IPS-18a (cell line): Measurements from ENCODE around the gene ZBP1.

Source experiments
- H3K27ac ChIP-seq: one replicate; pipeline ENCODE4 v1.5.1; 2013; ENCODE audit warnings: low read length
- H3K27me3 ChIP-seq: one replicate; pipeline ENCODE4 v1.6.1; 2013; ENCODE audit warnings: mild to moderate bottlenecking, low read length; ENCODE audit not compliant: control insufficient read depth, insufficient read depth
- H3K36me3 ChIP-seq: one replicate; pipeline ENCODE4 v1.6.1; 2013; ENCODE audit warnings: low read depth, low read length; ENCODE audit not compliant: control insufficient read depth
- H3K4me1 ChIP-seq: one replicate; pipeline ENCODE4 v1.6.1; 2013; ENCODE audit warnings: low read depth, low read length; ENCODE audit not compliant: control insufficient read depth
- H3K4me3 ChIP-seq: one replicate; pipeline ENCODE4 v1.5.1; 2013; ENCODE audit warnings: low read length
- H3K9ac ChIP-seq: one replicate; pipeline ENCODE4 v1.6.1; 2013; ENCODE audit warnings: mild to moderate bottlenecking, low read length, moderate library complexity
- H3K9me3 ChIP-seq: one replicate; pipeline ENCODE4 v1.6.1; 2013; ENCODE audit warnings: low read depth, low read length; ENCODE audit not compliant: control insufficient read depth

ZBP1 gene

DNA sequence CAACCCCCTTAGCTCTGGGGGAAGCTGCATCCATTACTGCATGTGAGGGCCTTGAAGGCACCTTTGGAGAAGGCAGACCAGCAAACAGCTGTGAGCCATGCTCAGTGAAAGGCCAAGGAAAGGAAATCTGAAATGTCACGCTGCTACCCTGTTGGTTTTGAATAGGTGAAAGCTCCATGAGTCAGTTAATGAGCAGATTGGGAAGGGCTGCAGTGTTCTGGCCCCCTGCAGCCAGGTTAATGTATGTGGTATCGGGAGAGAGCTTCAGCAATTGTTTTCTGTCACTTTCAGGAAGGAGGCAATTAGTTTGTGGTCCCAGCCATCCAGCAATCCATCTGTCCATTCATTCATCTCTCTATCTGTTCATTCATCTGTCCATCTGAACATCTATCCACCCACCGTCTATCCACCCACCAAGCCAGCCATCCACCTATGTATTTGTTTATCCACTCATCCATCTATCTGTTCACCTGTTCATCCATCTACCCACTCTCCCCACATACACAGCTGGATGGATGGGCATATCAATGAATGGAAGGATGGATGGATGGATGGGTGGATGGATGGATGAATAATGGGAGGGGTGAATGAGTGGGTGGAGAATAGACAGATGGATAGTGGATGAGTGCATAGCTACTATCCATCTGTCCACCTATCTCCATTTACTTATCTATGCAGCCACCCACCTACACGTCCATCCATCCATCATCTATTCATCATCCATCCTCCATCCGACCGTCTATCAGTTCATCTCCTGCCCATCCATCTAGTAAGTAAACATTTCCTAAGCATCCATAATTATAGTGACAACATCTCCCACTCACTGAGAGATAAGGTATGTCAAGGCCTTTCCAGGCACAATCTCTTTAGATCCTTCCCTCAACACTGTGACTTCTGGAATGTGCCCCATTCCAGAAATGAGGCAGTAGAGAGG, 43.3 kb downstream of the ZBP1 start:
- Histone ChIP-seq H3K4me1 (peaks cover 20% of the 10 kb centered on the region), H3K4me3 (no peak overlapping the region), H3K9me3 (no peaks in the 10 kb centered on the region), H3K9ac (no peak overlapping the region), H3K27ac (no peak overlapping the region), H3K27me3 (peaks cover 8% of the 10 kb centered on the region), H3K36me3 (no peaks in the 10 kb centered on the region)

DNA sequence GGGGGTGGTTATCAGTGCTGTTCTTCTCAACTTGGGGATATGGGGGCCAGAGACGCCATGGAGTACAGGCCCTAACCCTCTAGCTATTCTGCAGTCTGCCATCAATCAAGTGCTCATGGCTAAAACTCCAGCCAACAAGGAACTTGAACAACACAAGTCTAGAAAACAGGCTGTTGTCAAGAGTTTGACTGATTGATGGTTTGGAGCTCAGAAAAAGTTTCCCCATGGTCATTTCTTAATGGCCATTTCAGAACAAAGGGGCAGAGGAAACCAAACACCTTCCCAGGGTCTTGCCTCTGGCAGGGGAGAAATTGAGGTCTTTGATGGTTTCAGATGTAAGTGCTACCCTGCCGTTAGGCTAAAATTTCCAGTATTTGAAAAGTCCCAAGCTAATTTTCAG, 44.2 kb downstream of the ZBP1 start:
- Histone ChIP-seq H3K36me3 (no peaks in the 10 kb centered on the region), H3K9ac (no peak overlapping the region), H3K4me1 (peaks cover 20% of the 10 kb centered on the region), H3K27me3 (peaks cover 8% of the 10 kb centered on the region), H3K27ac (no peak overlapping the region), H3K4me3 (no peak overlapping the region), H3K9me3 (no peaks in the 10 kb centered on the region)

DNA sequence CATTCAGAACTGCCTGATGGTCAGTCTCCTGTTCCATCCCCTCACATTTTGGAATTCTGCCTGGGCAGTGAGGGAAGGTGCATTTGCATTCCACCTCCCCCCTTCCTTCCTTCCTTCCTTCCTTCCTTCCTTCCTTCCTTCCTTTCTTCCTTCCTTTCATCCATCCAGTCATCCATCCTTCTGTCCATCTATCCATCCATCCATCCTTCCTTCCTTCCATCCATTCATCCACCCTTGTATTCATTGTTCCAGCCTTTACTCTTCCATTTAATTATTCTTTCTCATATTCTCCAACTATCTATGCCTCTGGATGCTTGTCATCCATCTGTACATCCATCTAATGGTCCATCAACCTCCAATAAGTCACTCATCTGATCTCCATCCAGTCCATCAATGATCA, 45.3 kb downstream of the ZBP1 start:
- peaks cover 8% of the 10 kb centered on the region for H3K27me3 ChIP-seq
- H3K9ac ChIP-seq = no peak overlapping the region
- peaks cover 20% of the 10 kb centered on the region for H3K4me1 ChIP-seq
- no peaks in the 10 kb centered on the region for H3K9me3 ChIP-seq
- no peaks in the 10 kb centered on the region for H3K36me3 ChIP-seq
- no peak overlapping the region for H3K27ac ChIP-seq
- no peak overlapping the region for H3K4me3 ChIP-seq

DNA sequence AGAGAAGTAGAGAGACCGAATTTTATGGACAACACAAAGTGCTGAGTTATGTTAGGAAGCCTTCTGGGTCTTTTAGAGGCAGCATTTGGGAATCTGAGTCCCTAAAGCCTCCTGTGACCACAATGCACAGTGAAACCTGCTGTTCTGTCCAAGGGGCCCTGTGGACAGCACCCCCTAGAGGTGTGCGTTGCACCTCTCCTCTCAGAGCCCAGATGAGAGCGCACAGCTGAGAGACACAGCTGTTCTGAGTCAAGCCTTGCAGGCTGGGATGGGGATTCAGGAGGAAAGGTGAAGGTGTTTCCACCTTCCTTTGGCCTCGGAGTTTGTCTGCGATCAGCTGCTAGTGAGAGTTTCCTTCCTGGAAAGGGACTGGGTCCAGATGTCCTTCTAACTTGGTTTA, 46.3 kb downstream of the ZBP1 start:
- no peaks in the 10 kb centered on the region for H3K9me3 ChIP-seq
- H3K36me3 ChIP-seq = no peaks in the 10 kb centered on the region
- no peak overlapping the region for H3K9ac ChIP-seq
- no peak overlapping the region for H3K4me3 ChIP-seq
- H3K27ac ChIP-seq = no peak overlapping the region
- peaks cover 20% of the 10 kb centered on the region for H3K4me1 ChIP-seq
- peaks cover 8% of the 10 kb centered on the region for H3K27me3 ChIP-seq

DNA sequence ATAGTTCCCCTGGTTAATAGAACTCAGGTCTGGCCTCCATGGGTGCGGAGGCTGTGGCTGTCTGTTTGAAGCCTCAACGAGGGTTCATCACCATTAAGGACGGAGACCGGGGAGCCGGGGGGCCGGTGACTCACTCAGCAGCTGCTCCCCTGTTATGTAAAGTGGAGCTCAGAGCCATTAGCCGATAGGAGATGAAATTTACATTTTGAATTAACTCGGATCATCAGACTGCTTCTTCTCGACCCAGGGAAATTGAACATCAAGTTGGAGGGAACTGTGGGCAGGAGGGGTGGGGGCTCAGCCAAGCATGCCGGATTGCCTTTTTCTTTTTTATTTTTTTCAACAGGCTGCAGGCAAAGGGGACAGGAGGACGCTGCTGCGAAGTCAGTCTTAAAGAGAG, 47.0 kb downstream of the ZBP1 start:
- Histone ChIP-seq H3K4me1 (peaks cover 20% of the 10 kb centered on the region), H3K9me3 (no peaks in the 10 kb centered on the region), H3K4me3 (no peak overlapping the region), H3K36me3 (no peaks in the 10 kb centered on the region), H3K9ac (no peak overlapping the region), H3K27ac (no peak overlapping the region), H3K27me3 (peaks cover 8% of the 10 kb centered on the region)

GRCh38 chr20:57571782-57572416, 48.3 kb downstream of the ZBP1 start:
- H3K9me3 ChIP-seq = no peaks in the 10 kb centered on the region
- H3K4me1 ChIP-seq = peaks cover 20% of the 10 kb centered on the region
- H3K27me3 ChIP-seq = peaks cover 8% of the 10 kb centered on the region

DNA sequence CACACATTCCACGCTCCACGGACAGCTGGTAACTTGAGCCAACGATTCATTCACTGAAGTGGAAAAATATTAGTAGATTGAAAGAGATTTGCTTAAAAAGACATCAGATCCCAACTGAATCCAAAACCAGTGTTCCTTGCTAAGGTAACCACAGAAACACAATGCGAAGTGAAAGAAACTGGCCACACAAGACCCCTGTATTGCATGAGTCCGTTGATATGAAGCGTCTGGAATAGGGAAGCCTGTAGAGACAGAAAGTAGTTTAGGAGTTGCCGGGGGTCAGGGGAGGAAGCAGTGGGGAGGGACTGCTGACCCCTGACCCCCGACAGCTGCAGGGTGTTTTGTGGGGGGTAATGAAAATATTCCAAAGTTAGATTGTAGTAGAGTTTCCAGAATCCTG, 49.3 kb downstream of the ZBP1 start:
- Histone ChIP-seq H3K9me3 (no peaks in the 10 kb centered on the region), H3K4me1 (peaks cover 16% of the 10 kb centered on the region), H3K4me3 (no peak overlapping the region), H3K27ac (no peak overlapping the region), H3K27me3 (peaks cover 8% of the 10 kb centered on the region), H3K9ac (no peak overlapping the region), H3K36me3 (no peaks in the 10 kb centered on the region)

More at GRCh38 chr20:57571782-57572416, 48.3 kb downstream of the ZBP1 start:
- H3K27ac ChIP-seq = no peak overlapping the region
- H3K36me3 ChIP-seq = no peaks in the 10 kb centered on the region
- no peak overlapping the region for H3K9ac ChIP-seq
- no peak overlapping the region for H3K4me3 ChIP-seq

GRCh38 chr20:57570145-57570850, 49.9 kb downstream of the ZBP1 start:
- Histone ChIP-seq H3K27me3 (peaks cover 8% of the 10 kb centered on the region), H3K9ac (no peak overlapping the region), H3K4me3 (no peak overlapping the region), H3K36me3 (no peaks in the 10 kb centered on the region), H3K9me3 (no peaks in the 10 kb centered on the region), H3K4me1 (peaks cover 15% of the 10 kb centered on the region), H3K27ac (no peak overlapping the region)

DNA sequence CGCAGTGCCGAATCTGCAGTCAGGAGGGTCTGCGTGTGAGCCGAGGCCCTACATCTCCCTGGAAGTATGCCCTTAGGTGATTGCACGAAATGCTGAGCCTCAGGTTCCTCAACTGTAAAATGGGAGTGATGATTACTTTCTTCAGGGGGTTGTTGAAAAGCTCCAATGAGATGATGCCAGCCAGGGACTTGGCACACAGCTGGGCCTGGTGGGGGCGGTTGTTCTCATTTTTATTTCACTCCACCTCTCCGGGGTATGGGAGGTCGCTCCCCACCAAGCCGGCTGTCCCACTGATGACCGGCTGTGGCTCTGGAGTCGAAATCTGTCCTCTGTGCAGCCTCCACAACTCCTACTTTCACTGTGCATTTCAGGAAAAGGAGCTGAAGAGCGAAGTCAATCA, 51.3 kb downstream of the ZBP1 start:
- Histone ChIP-seq H3K27ac (no peak overlapping the region), H3K36me3 (no peaks in the 10 kb centered on the region), H3K4me1 (peaks cover 13% of the 10 kb centered on the region), H3K9me3 (no peaks in the 10 kb centered on the region), H3K4me3 (no peak overlapping the region), H3K9ac (no peak overlapping the region), H3K27me3 (peaks cover 8% of the 10 kb centered on the region)

GRCh38 chr20:57568088-57568896, 51.9 kb downstream of the ZBP1 start:
- peaks cover 8% of the 10 kb centered on the region for H3K27me3 ChIP-seq

More at GRCh38 chr20:57568088-57568896, 51.9 kb downstream of the ZBP1 start:
- Histone ChIP-seq H3K36me3 (no peaks in the 10 kb centered on the region), H3K4me3 (no peak overlapping the region), H3K27ac (no peak overlapping the region), H3K9me3 (no peaks in the 10 kb centered on the region), H3K4me1 (peaks cover 6% of the 10 kb centered on the region), H3K9ac (no peak overlapping the region)
